Esophagus (tissue), 2 donors: Measurements from ENCODE around the gene CCDC91. TPM values are rescaled to one million over a fixed set of nuclear protein-coding genes. Genes with fewer than 3 reads are reported as not detected.

Experiments
- H3K27ac ChIP-seq, 2 donors: one replicate each; pipeline ENCODE4 v1.5.1; 2013; ENCODE audit warnings: low read depth in 2 of 2, mild to moderate bottlenecking in 2 of 2, inconsistent platforms in 1 of 2, low read length in 1 of 2, moderate library complexity in 1 of 2
- H3K27me3 ChIP-seq, 2 donors: one replicate each; pipeline ENCODE4 v1.6.1; 2013; ENCODE audit warnings: low read length in 2 of 2, control low read depth in 1 of 2, mild to moderate bottlenecking in 1 of 2; ENCODE audit not compliant: insufficient read depth in 2 of 2, control insufficient read depth in 1 of 2
- H3K36me3 ChIP-seq, 2 donors: one replicate each; pipeline ENCODE4 v1.6.1; 2013; ENCODE audit warnings: low read length in 1 of 2; ENCODE audit not compliant: control insufficient read depth in 2 of 2, insufficient read depth in 2 of 2
- H3K4me1 ChIP-seq, 2 donors: one replicate each; pipeline ENCODE4 v1.6.1; 2013; ENCODE audit warnings: low read length in 1 of 2; ENCODE audit not compliant: control insufficient read depth in 2 of 2, insufficient read depth in 2 of 2
- H3K4me3 ChIP-seq, 2 donors: one replicate each; pipeline ENCODE4 v1.5.1; 2013; ENCODE audit warnings: low read length in 2 of 2, mild to moderate bottlenecking in 2 of 2, low read depth in 1 of 2, moderate library complexity in 1 of 2
- H3K9me3 ChIP-seq, 2 donors: one replicate each; pipeline ENCODE4 v1.6.1; 2013; ENCODE audit warnings: mild to moderate bottlenecking in 2 of 2, low read depth in 1 of 2, low read length in 1 of 2, moderate library complexity in 1 of 2; ENCODE audit not compliant: control insufficient read depth in 2 of 2, insufficient read depth in 1 of 2
- WGBS, 2 donors: extraction: QIAGEN DNeasy Blood & Tissue Kit; methylation state at CpG; one replicate each; pipeline ENCODE4 v1.1.7; 2013; 5-methylcytosine and 5-hydroxymethylcytosine counted together
- polyA plus RNA-seq, 2 donors: library from polyadenylated mRNA; stranded (reverse); fragments of 200-250 nt; gene quantifications; one replicate each; pipeline ENCODE4 v1.2.3, GENCODE V29; 2013
- donor health status: healthy with polysubstance abuse.
- donor health status: Bipolar disorder and iron deficiency.

The CCDC91 gene
- polyA plus RNA-seq, 2 donors = 10.6 to 11.8 TPM

DNA sequence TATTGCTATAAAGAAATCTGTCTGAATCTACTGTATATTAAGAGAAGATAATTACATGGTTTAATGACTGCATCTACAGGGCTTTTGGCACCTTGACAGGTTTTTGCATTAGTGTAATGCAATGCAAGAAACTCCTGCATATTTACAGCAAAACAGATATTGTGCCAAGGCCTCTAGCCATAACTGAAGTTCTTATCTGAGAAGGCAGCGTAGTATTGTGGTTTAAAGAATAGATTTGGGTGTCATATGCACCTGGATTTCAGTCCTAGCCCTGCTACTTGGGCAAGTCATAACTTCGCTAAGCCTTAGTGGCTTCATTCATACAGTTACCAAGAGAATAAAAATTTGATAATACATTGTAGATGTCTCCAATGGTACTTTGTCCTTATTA is 350.1 kb downstream of the CCDC91 start:
- no peaks in the 10 kb centered on the region for H3K4me1 ChIP-seq
- H3K4me3 ChIP-seq = no peak overlapping the region
- no peak overlapping the region for H3K27ac ChIP-seq
- 61 to 70% methylated on average over 2 of the region's 2 CpGs for WGBS, 2 donors
- H3K27me3 ChIP-seq = no peaks in the 10 kb centered on the region
- H3K36me3 ChIP-seq = no peaks in the 10 kb centered on the region
- no peaks in the 10 kb centered on the region for H3K9me3 ChIP-seq

DNA sequence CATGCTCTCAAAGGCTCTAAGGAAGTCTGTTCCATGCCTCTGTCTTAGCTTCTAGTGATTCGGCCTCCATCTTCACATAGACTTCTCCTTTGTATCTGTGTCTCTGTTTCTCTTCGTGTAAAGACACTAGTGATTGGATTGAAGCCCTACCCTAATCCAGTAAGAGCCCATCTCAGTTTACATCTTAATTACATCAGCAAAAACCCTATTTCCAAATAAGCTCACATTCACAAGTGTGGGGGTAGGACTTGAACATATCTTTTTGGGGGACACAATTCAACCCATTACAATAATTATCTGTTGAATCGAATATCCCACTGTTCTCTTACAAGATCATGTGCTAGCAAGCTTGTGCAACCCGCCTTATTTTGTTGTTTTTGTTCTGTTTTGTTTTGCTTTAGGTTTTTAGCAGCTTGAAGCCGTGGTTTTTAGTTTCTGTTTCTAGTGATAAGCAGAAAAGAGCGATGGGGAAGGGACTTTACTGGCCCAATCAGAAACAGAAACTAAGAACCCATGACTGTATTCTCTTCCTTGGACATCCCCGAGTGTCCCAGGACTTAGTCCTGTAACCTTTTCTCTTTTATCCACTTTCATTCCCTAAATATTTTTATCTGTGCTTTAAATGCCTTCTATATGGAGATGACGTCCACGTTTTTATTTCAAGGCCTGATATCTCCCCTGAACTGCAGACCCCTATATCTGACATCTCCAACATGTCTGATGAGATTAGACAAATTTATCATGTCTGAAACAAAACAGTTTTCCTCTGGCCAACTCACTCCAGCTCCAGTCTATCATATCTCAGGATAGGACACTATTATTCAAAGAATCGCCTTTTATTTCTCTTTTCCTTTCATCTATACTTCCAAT is 353.0 kb downstream of the CCDC91 start:
- H3K27ac ChIP-seq = no peak overlapping the region

DNA sequence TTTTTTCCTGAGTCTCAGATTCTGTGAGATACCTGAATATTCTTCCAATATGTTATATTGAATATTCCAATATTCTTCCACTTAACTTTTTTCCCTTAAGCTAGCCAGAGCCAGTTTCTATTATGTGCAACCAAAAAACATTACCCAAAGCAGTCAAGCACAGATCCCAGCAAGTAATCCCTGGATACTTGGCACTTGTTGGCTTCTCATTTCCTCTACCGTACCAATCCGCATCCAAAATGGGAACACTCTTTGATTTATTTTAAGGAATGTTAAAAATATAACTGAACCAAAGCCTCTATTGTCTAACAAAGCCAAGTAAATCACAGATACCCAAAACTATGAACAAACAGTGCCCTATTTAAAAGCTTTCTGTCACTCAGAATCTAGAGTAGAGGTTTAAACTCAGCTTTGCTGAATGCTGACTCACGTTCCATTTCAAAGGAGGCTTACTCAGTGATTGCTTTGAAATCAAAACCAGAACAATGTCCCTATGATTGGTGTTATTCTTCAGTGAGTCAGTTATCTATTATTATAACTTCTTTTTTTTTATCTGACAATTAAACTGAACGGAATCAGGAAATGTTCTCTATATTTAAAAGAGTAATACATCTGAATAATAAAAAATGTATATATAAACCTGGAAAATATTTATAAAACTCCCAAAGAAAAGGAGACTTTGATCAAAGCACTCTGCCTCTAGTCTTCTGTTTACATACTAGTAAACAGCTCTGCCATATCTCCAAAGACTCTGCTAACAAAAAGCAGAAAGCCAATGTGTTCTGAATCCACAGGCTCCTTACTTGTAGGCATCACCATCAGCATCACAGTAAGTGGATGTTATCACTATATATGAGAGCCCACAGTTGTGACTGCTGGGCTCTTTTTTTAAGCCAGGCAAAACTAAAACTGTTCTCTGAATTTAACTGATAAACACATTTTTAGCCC is 360.8 kb downstream of the CCDC91 start:
- Histone ChIP-seq H3K4me1 (no peaks in the 10 kb centered on the region), H3K36me3 (no peaks in the 10 kb centered on the region), H3K4me3 (no peak overlapping the region), H3K27me3 (no peaks in the 10 kb centered on the region), H3K27ac (no peak overlapping the region), H3K9me3 (no peaks in the 10 kb centered on the region)
- 25 to 40% methylated on average over 4 of the region's 4 CpGs for WGBS, 2 donors

More for the DNA sequence above, 353.0 kb downstream of the CCDC91 start:
- H3K27me3 ChIP-seq = no peaks in the 10 kb centered on the region
- H3K4me3 ChIP-seq = no peak overlapping the region
- no peaks in the 10 kb centered on the region for H3K9me3 ChIP-seq
- WGBS, 2 donors = 84 to 87% methylated on average over 10 of the region's 10 CpGs
- H3K36me3 ChIP-seq = no peaks in the 10 kb centered on the region
- H3K4me1 ChIP-seq = no peaks in the 10 kb centered on the region

DNA sequence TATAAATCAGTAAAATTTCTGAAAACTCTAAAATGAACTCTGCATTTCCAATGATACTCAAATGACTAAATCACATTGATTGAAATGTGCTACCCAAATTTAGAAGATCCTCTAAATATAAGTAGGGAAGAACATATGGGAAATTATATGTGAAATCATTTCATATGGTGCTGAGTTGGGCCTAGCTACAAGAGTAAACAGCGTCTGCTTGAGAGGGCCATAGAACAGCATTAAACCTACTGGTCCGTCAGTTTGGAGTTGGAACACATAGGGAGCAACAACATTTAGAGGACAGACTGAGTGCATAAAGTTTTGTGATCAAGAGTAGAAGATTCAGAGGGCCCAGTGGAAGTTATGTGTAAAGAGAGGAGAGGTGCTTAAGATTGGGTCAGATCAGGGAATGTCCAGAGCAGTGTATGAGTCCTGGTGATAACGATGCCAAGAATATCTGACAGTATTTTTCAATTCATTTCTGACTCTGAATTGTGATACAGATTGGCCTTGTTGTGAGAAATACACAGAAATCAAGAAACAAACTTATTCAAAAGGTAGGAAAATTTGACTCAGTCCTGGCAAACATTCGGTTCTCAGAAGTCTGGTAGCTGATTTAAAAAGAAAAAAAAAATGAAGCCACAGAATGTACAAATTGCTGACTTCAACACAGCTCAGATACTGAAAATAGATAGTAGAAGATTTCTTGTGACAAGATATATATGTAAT is 362.2 kb downstream of the CCDC91 start:
- Histone ChIP-seq H3K4me3 (no peak overlapping the region), H3K4me1 (no peaks in the 10 kb centered on the region), H3K9me3 (no peaks in the 10 kb centered on the region), H3K27ac (no peak overlapping the region), H3K36me3 (no peaks in the 10 kb centered on the region), H3K27me3 (no peaks in the 10 kb centered on the region)
- WGBS, 2 donors = 83 to 86% methylated on average over 4 of the region's 4 CpGs

- no peaks in the 10 kb centered on the region for H3K4me1 ChIP-seq
- H3K27me3 ChIP-seq = no peaks in the 10 kb centered on the region
- H3K27ac ChIP-seq = no peak overlapping the region
- 73 to 78% methylated on average over 4 of the region's 4 CpGs for WGBS, 2 donors
- no peaks in the 10 kb centered on the region for H3K36me3 ChIP-seq
- H3K4me3 ChIP-seq = no peak overlapping the region
- no peaks in the 10 kb centered on the region for H3K9me3 ChIP-seq
Measured at GRCh38 chr12:28555748-28556147, 365.5 kb downstream of the CCDC91 start.

- Histone ChIP-seq H3K4me1 (no peaks in the 10 kb centered on the region), H3K4me3 (no peak overlapping the region), H3K27ac (no peak overlapping the region), H3K27me3 (no peaks in the 10 kb centered on the region), H3K36me3 (no peaks in the 10 kb centered on the region), H3K9me3 (no peaks in the 10 kb centered on the region)
- 60 to 69% methylated on average over 1 of the region's 1 CpG for WGBS, 2 donors
Measured at GRCh38 chr12:28558250-28558649, 368.0 kb downstream of the CCDC91 start.

DNA sequence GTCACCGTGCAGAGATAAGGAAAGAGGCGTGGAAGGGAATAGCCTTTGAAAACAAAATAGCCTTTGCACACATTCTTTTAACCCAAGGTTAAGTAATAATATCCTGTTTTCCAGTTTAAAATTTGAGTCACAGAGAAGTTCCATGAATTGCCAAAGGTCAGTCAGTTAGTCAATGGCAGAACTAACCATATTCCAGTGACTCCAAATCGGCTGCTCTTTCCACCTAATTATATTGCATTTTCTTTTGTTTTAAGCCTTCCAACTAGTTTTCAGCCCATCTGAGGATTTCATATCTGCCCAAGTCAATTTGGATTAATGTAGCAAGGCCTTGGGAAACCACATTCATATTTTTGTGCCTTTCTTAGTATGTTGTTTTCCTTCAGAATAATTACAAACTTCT is 373.0 kb downstream of the CCDC91 start:
- 80 to 85% methylated on average over 3 of the region's 3 CpGs for WGBS, 2 donors
- Histone ChIP-seq H3K4me3 (no peak overlapping the region), H3K27ac (no peak overlapping the region), H3K36me3 (no peaks in the 10 kb centered on the region), H3K9me3 (no peaks in the 10 kb centered on the region), H3K27me3 (no peaks in the 10 kb centered on the region), H3K4me1 (no peaks in the 10 kb centered on the region)

DNA sequence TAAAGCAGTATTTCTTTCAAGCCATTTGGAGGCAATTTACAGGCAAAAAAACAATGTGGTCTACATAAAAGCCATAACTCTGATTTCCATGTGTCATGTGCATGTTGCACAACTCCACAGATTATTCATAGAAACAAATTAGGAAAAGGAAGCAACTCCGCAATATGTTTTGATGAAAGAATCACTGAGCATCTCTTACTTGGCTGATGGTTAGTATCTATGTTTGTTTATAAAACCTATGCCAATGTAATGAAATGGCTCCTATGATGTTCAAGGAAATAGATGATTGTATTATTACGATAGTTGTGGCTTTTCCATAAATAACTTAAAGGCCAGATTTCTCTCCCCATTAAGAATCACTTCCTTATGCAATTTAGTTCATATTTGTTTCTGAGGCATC is 373.7 kb downstream of the CCDC91 start:
- H3K27ac ChIP-seq = no peak overlapping the region
- H3K9me3 ChIP-seq = no peaks in the 10 kb centered on the region
- no peaks in the 10 kb centered on the region for H3K36me3 ChIP-seq
- H3K4me3 ChIP-seq = no peak overlapping the region
- 76 to 82% methylated on average over 2 of the region's 2 CpGs for WGBS, 2 donors
- no peaks in the 10 kb centered on the region for H3K4me1 ChIP-seq
- no peaks in the 10 kb centered on the region for H3K27me3 ChIP-seq

DNA sequence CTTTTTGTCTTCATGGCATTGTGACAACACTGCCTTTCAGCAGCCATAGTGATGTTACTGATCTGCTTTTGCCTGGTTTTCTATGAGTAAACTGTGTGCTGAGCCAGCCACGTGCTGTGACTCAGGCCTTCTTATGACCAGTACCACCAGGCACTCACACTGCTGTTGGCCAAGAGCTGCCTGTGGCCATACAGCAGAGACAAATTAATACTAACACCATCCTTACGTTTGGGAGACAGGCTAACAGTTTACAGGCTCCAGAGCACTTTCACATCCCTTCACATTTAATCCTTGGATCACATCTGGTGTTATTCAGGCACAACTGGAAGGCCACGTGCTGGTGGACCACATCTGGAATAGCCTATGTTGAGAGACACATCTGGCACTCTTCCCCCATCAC is 377.9 kb downstream of the CCDC91 start:
- H3K4me3 ChIP-seq = no peak overlapping the region
- peak overlapping the region in 1 of 2 donors; percentile 3 for H3K27ac ChIP-seq
- WGBS, 2 donors = 69 to 70% methylated on average over 3 of the region's 3 CpGs
- H3K9me3 ChIP-seq = no peaks in the 10 kb centered on the region
- no peaks in the 10 kb centered on the region for H3K4me1 ChIP-seq
- H3K36me3 ChIP-seq = no peaks in the 10 kb centered on the region
- no peaks in the 10 kb centered on the region for H3K27me3 ChIP-seq
